Kidney (tissue), 14 donors: ENCODE results near the gene GNA15. TPM values are rescaled to one million over a fixed set of nuclear protein-coding genes. Genes with fewer than 3 reads are reported as not detected.
"Not testable (repeated sequence)": the region's sequence is repeated elsewhere in the genome, so short reads cannot be mapped to it uniquely, and the experiment has no call there.

Source experiments
- DNase-seq, 5 donors: peaks; one replicate each; pipeline ENCODE4 v3.0.0-alpha.2; 2013 to 2020
- FAIRE-seq: peaks from 2 replicates; lab custom pipeline; 2012; peaks lifted over from hg19 to GRCh38; lab: Jason Lieb, UNC
- H3K27ac ChIP-seq, 2 donors: one replicate each; pipeline ENCODE4 v1.7.0; 2013; ENCODE audit warnings: low read depth in 2 of 2, low read length in 2 of 2, inconsistent platforms in 1 of 2
- H3K27me3 ChIP-seq: one replicate; pipeline ENCODE4 v1.7.1; 2013; ENCODE audit warnings: low read length, inconsistent platforms; ENCODE audit not compliant: control insufficient read depth, insufficient read depth
- H3K36me3 ChIP-seq, 3 donors: one replicate each; pipeline versions ENCODE4 v1.7.0 to v1.7.1; 2013; ENCODE audit warnings: low read length in 3 of 3, control low read depth in 1 of 3, inconsistent platforms in 1 of 3; ENCODE audit not compliant: insufficient read depth in 3 of 3, control insufficient read depth in 2 of 3
- H3K4me1 ChIP-seq, 3 donors: one replicate each; pipeline versions ENCODE4 v1.7.0 to v1.7.1; 2013; ENCODE audit warnings: low read length in 3 of 3, inconsistent platforms in 1 of 3, low read depth in 1 of 3; ENCODE audit not compliant: control insufficient read depth in 2 of 3, insufficient read depth in 2 of 3
- H3K4me3 ChIP-seq, 3 donors: one replicate each; pipeline versions ENCODE4 v1.7.0 to v1.8.1; 2013; ENCODE audit warnings: low read length in 3 of 3, control low read depth in 1 of 3, inconsistent platforms in 1 of 3
- H3K9ac ChIP-seq, 3 donors: one replicate each; pipeline versions ENCODE4 v1.7.0 to v1.7.1; 2013; ENCODE audit warnings: low read length in 3 of 3, control low read depth in 1 of 3, inconsistent platforms in 1 of 3
- H3K9me3 ChIP-seq, 3 donors: one replicate each; pipeline versions ENCODE4 v1.7.0 to v1.7.1; 2013; ENCODE audit warnings: low read length in 3 of 3, control low read depth in 1 of 3, inconsistent platforms in 1 of 3; ENCODE audit not compliant: control insufficient read depth in 2 of 3, insufficient read depth in 1 of 3
- intact Hi-C: fragments of 100-400 bp; cut with DNase I; formaldehyde crosslinking; loops from one replicate; pipeline ENCODE4 v1.11.1; 2022
- polyA plus RNA-seq: library from polyadenylated mRNA; stranded (reverse); fragments of 350-450 nt; fragmentation: Illumina TruSeq; extraction: RNeasy Lipid Tissue Mini Kit (QIAGEN cat#74804); gene quantifications from one replicate; pipeline ENCODE4 v1.2.3, GENCODE V29; 2014; ENCODE audit warnings: low read depth, low replicate concordance; ENCODE audit not compliant: insufficient read depth
- total RNA-seq: library from RNA; stranded (reverse); fragmentation: NEBNext Ultra II Directional; extraction: Animal tissue kit (Norgen Biotek cat#: 25700); gene quantifications from one replicate; pipeline ENCODE4 v1.2.1, GENCODE V29; 2021
- TF ChIP-seq, protein P1 (sequence below): IDR thresholded peaks from 3 replicates; pipeline ENCODE4 v1.5.1; 2012; ENCODE audit warnings: mild to moderate bottlenecking, moderate library complexity, borderline replicate concordance; ENCODE audit not compliant: insufficient read depth; ENCODE audit errors: extremely low read depth
- donor health status: control.
- donor health status: control.
- donor health status: control.
- donor health status: control.
- donor health status: control.
- donor health status: DM: yes; HTN: yes; CAD: no.
- donor health status: Normal renal cell carcinoma (clear cell type).

Gene GNA15
- total and polyA plus RNA-seq, 2 donors from 2014 or later: 1.7 to 8.7 TPM

DNA sequence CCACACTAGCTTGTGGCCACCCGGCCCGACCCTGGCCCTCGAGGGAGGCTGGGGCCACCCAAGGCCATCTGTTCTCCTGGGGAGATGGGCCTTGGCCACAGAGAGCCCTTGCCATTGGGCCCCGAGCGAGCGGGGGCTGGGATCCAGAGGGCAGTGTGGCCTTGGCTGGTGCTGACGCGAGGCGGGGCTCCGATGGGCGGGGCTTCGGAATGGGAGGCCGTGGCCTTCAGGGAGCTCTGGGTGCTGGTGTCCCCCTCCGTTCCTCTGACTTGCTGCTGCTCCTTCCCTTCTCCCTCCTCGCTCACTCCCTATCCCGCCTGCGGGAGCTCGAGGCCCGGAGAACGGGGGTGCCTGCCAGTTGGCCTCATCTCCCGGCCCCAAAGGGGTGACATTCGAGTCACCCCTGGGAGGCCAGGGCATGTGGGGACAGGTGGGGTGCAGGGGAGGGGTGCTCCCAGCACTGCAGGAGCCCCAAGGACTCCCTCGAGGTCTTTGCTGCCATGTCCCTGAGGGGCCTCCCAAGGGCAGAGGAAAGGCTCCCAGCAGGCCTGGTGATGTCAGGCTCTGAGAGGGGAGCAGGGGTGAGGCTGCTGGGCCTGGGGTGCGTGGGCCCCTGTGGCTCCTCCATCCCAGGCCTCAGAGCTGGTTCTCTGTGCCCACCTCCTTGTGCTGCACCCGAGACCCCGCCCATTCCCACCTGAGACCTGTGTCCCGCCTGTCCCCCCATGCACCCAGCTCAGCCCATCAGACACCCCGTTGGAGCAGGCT is 54.1 kb downstream of the GNA15 start:
- Histone ChIP-seq H3K36me3 (no peaks in the 10 kb centered on the region), H3K4me1 (peaks cover 0 to 13% (median 0%) of the 10 kb centered on the region in 3 donors), H3K27me3 (no peaks in the 10 kb centered on the region), H3K27ac (no peak overlapping the region), H3K9ac (no peak overlapping the region), H3K4me3 (no peak overlapping the region), H3K9me3 (no peaks in the 10 kb centered on the region)
- DNase-seq: peak in 1 of 5 donors; percentile 76
- no peak for FAIRE-seq
- TF ChIP-seq, protein P1, sequence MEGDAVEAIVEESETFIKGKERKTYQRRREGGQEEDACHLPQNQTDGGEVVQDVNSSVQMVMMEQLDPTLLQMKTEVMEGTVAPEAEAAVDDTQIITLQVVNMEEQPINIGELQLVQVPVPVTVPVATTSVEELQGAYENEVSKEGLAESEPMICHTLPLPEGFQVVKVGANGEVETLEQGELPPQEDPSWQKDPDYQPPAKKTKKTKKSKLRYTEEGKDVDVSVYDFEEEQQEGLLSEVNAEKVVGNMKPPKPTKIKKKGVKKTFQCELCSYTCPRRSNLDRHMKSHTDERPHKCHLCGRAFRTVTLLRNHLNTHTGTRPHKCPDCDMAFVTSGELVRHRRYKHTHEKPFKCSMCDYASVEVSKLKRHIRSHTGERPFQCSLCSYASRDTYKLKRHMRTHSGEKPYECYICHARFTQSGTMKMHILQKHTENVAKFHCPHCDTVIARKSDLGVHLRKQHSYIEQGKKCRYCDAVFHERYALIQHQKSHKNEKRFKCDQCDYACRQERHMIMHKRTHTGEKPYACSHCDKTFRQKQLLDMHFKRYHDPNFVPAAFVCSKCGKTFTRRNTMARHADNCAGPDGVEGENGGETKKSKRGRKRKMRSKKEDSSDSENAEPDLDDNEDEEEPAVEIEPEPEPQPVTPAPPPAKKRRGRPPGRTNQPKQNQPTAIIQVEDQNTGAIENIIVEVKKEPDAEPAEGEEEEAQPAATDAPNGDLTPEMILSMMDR: no peak
- intact Hi-C loops: no loop called here

DNA sequence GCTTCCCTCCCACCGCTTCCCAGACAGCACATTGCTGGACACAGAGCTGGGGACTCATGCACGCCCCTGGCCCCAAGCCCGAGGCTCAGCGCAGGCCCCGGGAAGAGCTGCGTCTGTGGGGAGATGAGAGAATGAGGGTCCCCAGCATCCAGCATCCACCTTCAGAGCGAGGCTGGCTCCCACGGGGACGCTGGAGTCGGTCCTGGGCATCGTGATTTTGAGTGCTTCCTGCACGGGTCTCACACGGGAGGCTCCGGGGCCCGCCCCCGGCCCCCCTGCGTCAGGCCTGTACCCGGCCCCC is 54.6 kb downstream of the GNA15 start:
- DNase-seq (peak in 1 of 5 donors; percentile 36), FAIRE-seq (no peak)
- intact Hi-C loops: no loop called here
- no peaks in the 10 kb centered on the region for H3K9me3 ChIP-seq
- H3K9ac ChIP-seq: no peak overlapping the region
- H3K4me3 ChIP-seq: no peak overlapping the region
- no peaks in the 10 kb centered on the region for H3K27me3 ChIP-seq
- H3K36me3 ChIP-seq: no peaks in the 10 kb centered on the region
- H3K27ac ChIP-seq: no peak overlapping the region
- TF ChIP-seq, protein P1: no peak
- peaks cover 0 to 13% (median 0%) of the 10 kb centered on the region in 3 donors for H3K4me1 ChIP-seq

DNA sequence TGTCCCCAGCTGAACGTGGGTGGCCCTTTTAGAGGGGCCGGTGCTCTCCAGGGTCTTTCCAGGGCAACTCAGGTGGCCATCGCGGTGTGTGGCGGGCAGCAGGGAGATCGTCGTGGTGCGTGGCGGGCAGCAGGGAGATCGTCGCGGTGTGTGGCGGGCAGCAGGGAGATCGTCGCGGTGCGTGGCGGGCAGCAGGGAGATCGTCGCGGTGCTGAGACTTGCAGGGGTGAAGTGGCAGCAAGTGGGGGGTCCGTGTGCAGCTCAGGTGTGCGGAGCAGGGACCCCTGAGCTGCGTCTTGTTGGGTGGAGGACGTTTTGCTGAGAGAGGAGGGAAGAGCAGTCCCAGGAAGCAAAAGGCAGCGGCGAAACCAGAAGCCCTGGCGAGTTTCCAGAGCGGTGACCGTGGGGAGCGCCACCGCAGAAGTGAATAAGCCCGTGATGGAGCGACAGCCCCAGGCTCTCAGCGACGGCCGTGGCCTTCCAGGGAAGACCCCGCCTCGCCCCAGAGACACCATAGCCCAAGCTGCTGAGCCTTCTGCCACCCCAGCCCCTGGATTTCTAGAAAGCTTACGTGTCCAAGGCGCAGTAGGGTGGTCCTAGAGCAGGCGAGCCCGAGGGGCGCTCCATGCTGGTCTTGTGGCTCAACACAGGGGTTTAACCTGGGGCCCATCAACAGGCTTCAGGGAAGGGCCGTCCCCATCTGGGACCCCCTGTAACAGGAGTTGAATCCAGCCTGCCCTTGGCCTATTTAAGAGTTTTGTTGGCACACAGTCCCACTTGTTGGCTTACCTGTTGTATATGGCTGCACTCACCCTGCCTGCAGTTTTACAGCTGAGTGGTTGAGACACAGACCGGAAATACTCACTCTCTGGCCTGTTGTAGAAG is 55.3 kb downstream of the GNA15 start:
- TF ChIP-seq, protein P1: no peak
- FAIRE-seq (no peak), DNase-seq (peak in 1 of 5 donors; percentile 61)
- intact Hi-C loops: no loop called here
- H3K4me3 ChIP-seq: no peak overlapping the region
- H3K9me3 ChIP-seq: no peaks in the 10 kb centered on the region
- no peak overlapping the region for H3K9ac ChIP-seq
- no peaks in the 10 kb centered on the region for H3K36me3 ChIP-seq
- no peaks in the 10 kb centered on the region for H3K27me3 ChIP-seq
- no peak overlapping the region for H3K27ac ChIP-seq
- peaks cover 0 to 13% (median 0%) of the 10 kb centered on the region in 3 donors for H3K4me1 ChIP-seq

DNA sequence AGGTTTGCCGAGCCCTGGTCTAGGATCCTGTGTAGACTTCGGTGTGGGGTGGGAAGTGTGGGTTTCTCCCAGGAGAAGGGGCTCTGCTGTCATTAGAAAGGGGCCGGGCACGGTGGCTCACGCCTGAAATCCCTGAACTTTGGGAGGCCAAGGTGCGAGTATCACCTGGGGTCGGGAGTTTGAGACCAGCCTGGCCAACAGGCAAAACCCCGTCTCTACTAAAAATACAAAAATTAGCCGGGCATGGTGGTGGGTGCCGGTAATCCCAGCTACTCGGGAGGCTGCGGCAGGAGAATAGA is 55.9 kb downstream of the GNA15 start:
- FAIRE-seq, intact Hi-C loops, DNase-seq, H3K4me1 ChIP-seq, H3K27me3 ChIP-seq, H3K9me3 ChIP-seq, H3K4me3 ChIP-seq, H3K9ac ChIP-seq, H3K27ac ChIP-seq, H3K36me3 ChIP-seq: not testable (repeated sequence)
